HG03558 (cell line): ENCODE results near the gene EVA1C.
"Not testable (repeated sequence)": the region's sequence is repeated elsewhere in the genome, so short reads cannot be mapped to it uniquely, and the experiment has no call there.

Experiments
- ATAC-seq: cut with Tn5 transposase; IDR thresholded peaks from one replicate; pipeline ENCODE4 v1.9.1; 2021; ENCODE audit warnings: moderate number of reproducible peaks; ENCODE audit not compliant: unreplicated experiment; ENCODE audit errors: extremely low read depth

EVA1C gene

GRCh38 chr21:32457360-32457840 is 44.9 kb downstream of the EVA1C start:
- ATAC-seq: no peak

GRCh38 chr21:32457962-32458361 is 45.5 kb downstream of the EVA1C start:
- ATAC-seq: no peak

- no peak for ATAC-seq
Measured at GRCh38 chr21:32459972-32460371, 47.5 kb downstream of the EVA1C start.

- no peak for ATAC-seq
Measured at GRCh38 chr21:32461503-32461902, 49.0 kb downstream of the EVA1C start.

GRCh38 chr21:32462564-32462963 is 50.1 kb downstream of the EVA1C start:
- not testable (repeated sequence) for ATAC-seq

- ATAC-seq: no peak
Measured at GRCh38 chr21:32463367-32463766, 50.9 kb downstream of the EVA1C start.

- no peak for ATAC-seq
Measured at GRCh38 chr21:32463889-32464300, 51.4 kb downstream of the EVA1C start.

GRCh38 chr21:32467291-32467690 is 54.8 kb downstream of the EVA1C start:
- ATAC-seq: no peak

GRCh38 chr21:32468681-32469111 is 56.2 kb downstream of the EVA1C start:
- no peak for ATAC-seq

- ATAC-seq: no peak
Measured at GRCh38 chr21:32469628-32470027, 57.1 kb downstream of the EVA1C start.

- ATAC-seq: no peak
Measured at GRCh38 chr21:32470206-32470605, 57.7 kb downstream of the EVA1C start.

- no peak for ATAC-seq
Measured at GRCh38 chr21:32472890-32473765, 60.6 kb downstream of the EVA1C start.

GRCh38 chr21:32474179-32475059 is 61.9 kb downstream of the EVA1C start:
- no peak for ATAC-seq

- no peak for ATAC-seq
Measured at GRCh38 chr21:32475162-32475812, 62.8 kb downstream of the EVA1C start.

- no peak for ATAC-seq
Measured at GRCh38 chr21:32476661-32477423, 64.3 kb downstream of the EVA1C start.

- no peak for ATAC-seq
Measured at GRCh38 chr21:32477424-32477745, 64.9 kb downstream of the EVA1C start.

- no peak for ATAC-seq
Measured at GRCh38 chr21:32481875-32482408, 69.4 kb downstream of the EVA1C start.

GRCh38 chr21:32482565-32483292 is 70.2 kb downstream of the EVA1C start:
- ATAC-seq: no peak

GRCh38 chr21:32483293-32483595 is 70.7 kb downstream of the EVA1C start:
- ATAC-seq: no peak
